Stimulated activated CD4-positive, alpha-beta T cell treated with anti-CD3 and anti-CD28 coated beads, Interleukin-15, amount 100 ng/mL, for 1 hour (primary cell): ENCODE data around the gene PKM.

Experiments used
- DNase-seq, 2 donors: peaks; one replicate each; pipeline ENCODE4 v3.0.0-alpha.2; 2020; ENCODE audit warnings: low read depth in 1 of 2, low spot score in 1 of 2

PKM gene

GRCh38 chr15:72236381-72237003, 5.5 kb upstream of the PKM start:
- no peak for DNase-seq

DNA sequence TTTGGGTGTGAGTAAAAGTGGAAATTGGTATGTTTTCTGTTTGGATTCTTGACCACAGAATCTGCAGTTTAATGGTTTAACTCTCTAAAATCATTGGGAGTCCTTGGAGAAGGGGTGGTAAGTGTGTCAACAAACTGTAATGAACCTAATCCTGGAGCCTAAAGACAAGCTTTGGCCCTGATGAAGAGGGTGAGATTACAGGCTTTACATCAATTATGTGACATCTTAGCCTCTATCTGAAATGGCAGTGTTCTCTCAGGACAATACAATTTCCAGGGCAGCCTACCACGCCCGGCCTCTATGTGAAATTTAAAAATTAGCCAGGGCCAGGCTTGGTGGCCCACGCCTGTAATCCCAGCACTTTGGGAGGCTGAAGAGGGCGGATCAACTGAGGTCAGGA, 4.3 kb upstream of the PKM start:
- DNase-seq, result no peak

- DNase-seq, result no peak
Observed at GRCh38 chr15:72233769-72234168, 2.8 kb upstream of the PKM start.

DNA sequence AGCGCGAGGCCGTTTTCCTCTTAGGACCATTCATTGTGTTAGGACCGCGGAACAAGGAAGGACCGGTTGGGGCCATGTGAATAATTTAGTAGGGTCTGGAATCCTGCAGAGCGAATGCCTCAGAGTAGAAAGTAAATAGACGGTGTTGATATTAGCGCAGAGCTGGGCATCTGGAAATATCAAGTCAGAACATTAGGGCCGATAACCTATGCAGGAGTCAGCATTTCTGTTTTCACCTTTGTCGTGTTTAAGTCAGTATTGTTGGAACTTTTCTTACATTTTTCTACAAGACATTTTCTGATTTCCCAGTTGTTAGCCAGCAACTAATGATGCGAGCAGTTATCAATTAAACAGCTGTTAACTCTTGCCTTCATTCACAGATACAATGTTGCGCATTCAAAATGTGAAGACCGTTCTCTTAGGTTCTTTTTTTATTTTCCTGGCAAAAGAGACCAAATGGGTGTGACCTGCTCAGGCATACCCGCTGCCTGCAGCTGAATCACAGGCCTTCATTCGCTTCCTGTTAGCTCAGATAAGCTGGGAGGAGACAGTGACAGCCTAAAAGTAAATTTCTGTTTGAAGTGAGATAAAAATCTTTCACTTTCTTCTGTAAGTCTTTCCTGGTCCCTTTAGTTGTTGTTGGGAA, 966 bp upstream of the PKM start:
- peak in 1 of 2 donors; percentile 32 for DNase-seq

DNA sequence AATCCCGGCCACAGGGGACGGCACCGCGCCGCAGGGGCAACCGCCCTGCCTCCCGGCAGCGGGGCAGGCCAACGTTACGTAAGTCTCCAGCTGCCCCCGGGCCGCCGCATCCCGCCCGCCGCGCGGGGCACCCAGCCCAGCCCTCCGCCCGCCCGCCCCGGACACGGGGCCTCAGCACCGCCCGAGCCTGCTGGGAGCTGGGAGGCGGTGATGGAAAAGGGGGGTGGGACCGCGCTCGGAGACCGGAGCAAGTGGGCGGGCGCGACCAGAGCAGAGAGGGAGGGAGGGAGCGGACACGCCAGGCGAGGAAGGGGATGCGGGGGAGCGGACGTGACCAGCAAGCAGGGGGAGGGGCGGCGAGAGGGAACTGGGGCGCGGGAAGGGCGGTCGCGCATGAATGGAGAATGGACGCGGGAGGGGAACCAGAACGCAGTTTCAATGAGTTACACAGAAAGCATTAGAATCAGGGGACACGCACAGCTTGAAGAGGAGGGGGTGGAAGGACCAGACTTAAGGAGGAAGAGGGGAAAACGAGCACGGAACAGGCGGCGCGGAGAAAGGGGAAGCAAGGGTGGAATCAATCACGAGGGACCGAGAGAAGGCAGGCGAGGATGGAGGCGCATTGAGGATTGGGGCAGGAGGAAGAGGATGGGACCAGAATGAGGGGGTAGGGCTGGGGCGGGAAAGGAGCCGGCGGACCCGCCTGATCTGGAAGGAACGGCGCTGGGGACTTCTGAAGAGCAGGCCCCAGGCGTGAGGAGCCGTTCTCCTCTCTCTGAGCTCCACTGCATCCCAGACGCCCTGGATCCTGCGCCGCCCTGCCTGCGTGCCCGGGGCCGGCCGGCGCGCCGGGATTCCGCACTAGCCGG, 559 bp downstream of the PKM start:
- peak; percentile 40 to 75 for DNase-seq

DNA sequence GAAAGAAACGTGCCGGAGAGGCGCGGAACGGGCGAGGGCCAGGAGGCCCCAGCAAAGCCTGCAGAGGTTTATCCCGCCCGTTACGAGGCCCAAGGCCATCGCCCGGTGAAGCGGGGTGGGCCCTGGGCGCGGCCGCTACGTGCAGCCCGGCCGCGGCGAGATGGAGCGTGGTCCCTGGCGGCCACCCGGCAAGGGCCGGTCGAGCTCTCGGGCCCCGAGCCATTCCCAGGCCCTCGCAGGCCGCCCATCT, 1.1 kb downstream of the PKM start:
- no peak for DNase-seq

GRCh38 chr15:72229076-72229946, 1.7 kb downstream of the PKM start:
- DNase-seq, result peak in 1 of 2 donors; percentile 14

- no peak for DNase-seq
Observed at GRCh38 chr15:72227720-72228119, 3.3 kb downstream of the PKM start.

- peak in 1 of 2 donors; percentile 29 for DNase-seq
Observed at GRCh38 chr15:72227192-72227586, 3.8 kb downstream of the PKM start.

DNA sequence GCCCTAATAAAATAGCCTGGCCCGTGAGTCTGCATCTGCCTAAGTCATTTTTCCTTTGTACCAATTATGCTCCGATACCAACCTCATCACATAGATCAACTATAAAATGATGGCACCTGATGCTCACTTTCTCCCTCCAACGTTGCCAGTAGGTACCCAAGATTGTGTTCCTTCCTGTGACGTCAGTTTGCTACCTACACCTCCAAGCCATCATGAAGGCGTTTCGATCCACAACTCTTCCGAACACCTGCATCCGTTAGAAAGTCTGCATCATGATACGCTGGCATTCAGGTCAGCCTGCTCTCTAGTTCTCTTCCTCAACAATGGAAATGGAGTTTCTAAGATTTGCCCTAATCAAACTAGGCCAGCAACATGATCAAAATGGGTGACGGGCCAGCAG, 7.7 kb downstream of the PKM start:
- no peak for DNase-seq

DNA sequence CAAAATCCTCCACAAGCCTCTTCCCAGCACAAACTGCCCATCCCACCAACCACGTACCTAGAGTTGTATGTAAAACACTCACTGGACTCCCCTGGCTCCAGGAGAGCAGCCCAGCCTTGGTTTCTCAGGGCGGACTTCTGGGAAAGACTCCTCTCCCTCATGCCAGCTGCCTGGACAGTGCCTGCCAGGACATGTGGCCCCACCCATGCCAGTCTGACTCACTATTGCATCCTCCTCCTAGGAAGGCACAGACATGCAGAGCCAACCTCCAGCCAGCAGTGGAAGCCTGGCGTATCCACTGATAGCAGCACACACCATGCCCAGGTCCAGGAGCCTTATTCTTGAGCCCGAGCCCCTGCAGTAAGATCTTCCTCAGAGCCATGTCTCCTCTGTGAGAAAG, 8.6 kb downstream of the PKM start:
- no peak for DNase-seq

DNA sequence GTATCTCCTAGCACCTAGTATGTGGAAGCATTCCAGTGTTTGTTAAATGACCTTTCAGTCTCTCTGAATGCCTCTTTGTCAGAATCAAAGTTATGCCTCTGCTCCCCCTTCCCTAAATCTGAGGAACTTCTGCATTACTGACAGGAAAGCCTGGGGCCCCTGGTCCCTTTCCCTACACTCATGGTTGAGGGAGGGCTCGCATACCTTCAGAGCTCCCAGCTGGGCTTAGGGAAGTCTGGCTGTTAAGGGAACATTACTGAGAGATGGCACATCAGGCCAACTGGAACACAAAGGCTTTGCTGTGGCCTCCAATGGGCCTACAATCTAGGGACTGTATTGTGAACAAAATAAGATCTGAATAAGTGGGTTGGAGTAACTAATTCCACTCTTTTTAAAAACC, 10.3 kb downstream of the PKM start:
- DNase-seq, result no peak

DNA sequence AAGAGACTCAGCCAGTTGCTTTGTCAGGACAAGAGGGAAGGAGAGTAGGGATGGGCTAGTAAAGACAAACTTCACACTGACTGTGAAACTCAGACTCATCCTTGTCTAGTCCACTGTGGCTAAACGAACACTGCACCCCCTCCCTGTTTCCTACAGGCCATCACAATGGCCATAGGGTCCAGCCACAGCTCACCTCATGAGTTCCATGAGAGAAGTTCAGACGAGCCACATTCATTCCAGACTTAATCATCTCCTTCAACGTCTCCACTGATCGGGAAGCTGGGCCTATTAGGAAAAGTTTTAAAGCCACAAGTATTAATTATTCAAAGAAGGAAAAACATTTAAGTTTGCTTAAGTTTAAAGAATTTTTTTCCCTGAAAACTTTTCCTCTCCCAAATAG, 13.8 kb downstream of the PKM start:
- DNase-seq, result no peak

GRCh38 chr15:72216079-72216478, 14.9 kb downstream of the PKM start:
- no peak for DNase-seq

DNA sequence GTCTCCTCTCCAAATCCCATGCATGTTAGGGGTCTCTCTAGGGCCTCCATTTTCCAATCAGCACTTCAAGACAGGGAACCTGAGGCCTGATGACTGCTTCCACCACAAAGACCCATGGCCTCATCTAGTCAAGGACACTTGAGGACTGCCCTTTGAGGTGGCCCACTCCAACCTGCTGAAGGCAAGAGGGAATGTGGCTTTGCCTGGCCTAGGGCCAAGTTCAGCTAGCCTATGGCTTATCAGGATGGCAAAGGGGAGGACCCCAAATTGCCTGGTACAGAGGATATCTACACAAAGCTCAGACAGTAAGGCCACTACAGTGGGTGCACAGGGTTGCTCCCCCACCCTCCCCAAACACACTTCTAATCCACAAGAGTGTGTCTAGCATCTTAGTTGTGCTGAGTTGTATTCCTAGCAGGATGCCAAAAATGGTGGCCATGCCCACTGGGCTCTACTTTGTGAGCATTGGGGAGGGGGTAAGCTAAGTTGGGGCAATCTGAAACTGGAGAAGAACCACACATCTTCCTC, 23.4 kb downstream of the PKM start:
- no peak for DNase-seq

- no peak for DNase-seq
Observed at GRCh38 chr15:72206677-72207000, 24.4 kb downstream of the PKM start.

GRCh38 chr15:72205896-72206676, 24.9 kb downstream of the PKM start:
- DNase-seq, result no peak

GRCh38 chr15:72205273-72205672, 25.7 kb downstream of the PKM start:
- DNase-seq, result no peak

GRCh38 chr15:72203507-72203837, 27.5 kb downstream of the PKM start:
- no peak for DNase-seq

DNA sequence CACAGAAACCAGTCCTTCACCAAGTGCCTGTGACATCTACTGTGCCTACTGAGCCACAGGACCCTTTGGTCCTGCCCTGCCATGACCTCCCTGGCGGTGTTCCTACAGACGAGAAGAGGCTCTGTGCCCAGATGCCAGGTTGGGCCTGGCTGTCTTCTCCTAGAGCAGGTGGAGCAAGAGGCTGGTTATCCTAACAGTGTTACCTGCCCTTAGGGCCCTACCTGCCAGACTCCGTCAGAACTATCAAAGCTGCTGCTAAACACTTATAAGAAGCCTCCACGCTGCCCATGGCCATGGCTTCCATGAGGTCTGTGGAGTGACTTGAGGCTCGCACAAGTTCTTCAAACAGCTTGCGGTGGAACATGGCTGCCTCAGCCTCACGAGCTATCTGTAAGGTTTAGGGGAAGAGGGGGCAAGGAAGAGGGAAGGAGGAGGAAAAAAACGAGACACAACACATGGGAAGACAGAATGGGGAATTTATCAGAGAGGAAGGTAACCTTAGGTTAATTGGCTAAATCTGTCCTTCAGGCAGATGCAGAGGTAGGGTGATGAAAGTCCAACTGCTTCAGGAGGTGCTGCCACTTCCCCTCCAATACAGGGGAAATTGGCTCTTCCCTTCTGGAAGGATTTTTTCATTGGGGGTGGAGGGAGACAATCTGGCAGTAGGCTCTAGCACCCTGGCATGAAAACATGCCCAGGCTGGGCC, 28.0 kb downstream of the PKM start:
- DNase-seq, result no peak
